ENCODE measurements around the gene NTF3. TPM values are rescaled to one million over a fixed set of nuclear protein-coding genes. Genes with fewer than 3 reads are reported as not detected.

Gene NTF3
- total and polyA plus RNA-seq, 2 of the 8 experiments (the other 6 are each of a cell fraction or from before 2014, with no cell fraction given) = 1.4 to 2.3 TPM

- peak in 1 of 2 experiments; percentile 23 for DNase-seq (ENCODE audit: low read depth in 1 of 2, low spot score in 2 of 2)
- CTCF ChIA-PET (ENCODE audit: partially characterized antibody) = interaction anchor here (0.8 to 1.8 kb wide), 4 partner anchors 49 to 307 kb away, joined by 3 to 6 read pairs (median 4); no protein-coding TSS in a partner anchor
- TF ChIP-seq TBP (IDR thresholded peaks at IDR 0.05; ENCODE audit: low read depth, low read length) = no peak
- TF ChIP-seq MAX (IDR thresholded peaks at IDR 0.05) = no peak
- TF ChIP-seq CHD1 (IDR thresholded peaks at IDR 0.05; ENCODE audit: low read depth, low read length) = no peak
- no peak for TF ChIP-seq RAD21 (IDR thresholded peaks at IDR 0.05 in 1 of 2, conservative IDR thresholded peaks at IDR 0.05 in 1 of 2; ENCODE audit: low read depth in 2 of 2, low read length in 2 of 2)
- no peak for TF ChIP-seq TEAD4 (IDR thresholded peaks at IDR 0.05; ENCODE audit: low read depth, low read length)
- no peak for TF ChIP-seq NANOG (IDR thresholded peaks at IDR 0.05; ENCODE audit: insufficient read depth, low read depth, low read length, poor library complexity, severe bottlenecking)
- no peak for TF ChIP-seq RXRA (IDR thresholded peaks at IDR 0.05; ENCODE audit: insufficient read depth, low read depth, low read length)
- no peak for TF ChIP-seq SIN3A (conservative IDR thresholded peaks at IDR 0.05 in 1 of 2, IDR thresholded peaks at IDR 0.05 in 1 of 2; ENCODE audit: low read depth in 1 of 2, low read length in 2 of 2)
- no peak for TF ChIP-seq SP1 (IDR thresholded peaks at IDR 0.05; ENCODE audit: low read depth, low read length)
- TF ChIP-seq CTCF (IDR thresholded peaks at IDR 0.05; ENCODE audit: control extremely low read depth in 1 of 3, insufficient read depth in 1 of 3, low read depth in 1 of 3, low read length in 3 of 3) = no peak
- TF ChIP-seq CREB1 (IDR thresholded peaks at IDR 0.05) = no peak
Measured at GRCh38 chr12:5507401-5507935, 75.6 kb downstream of the NTF3 start.

More at GRCh38 chr12:5507401-5507935, 75.6 kb downstream of the NTF3 start:
- Histone ChIP-seq H3K4me3 (ENCODE audit: extremely low read depth in 1 of 4, insufficient read depth in 2 of 4, low read depth in 3 of 4, low read length in 4 of 4) (no peak overlapping the region), H3K27ac (ENCODE audit: low read depth, low read length) (no peak overlapping the region), H3K27me3 (replicated peaks in 1 of 4; ENCODE audit: control insufficient read depth in 3 of 4, extremely low read depth in 1 of 4, insufficient read depth in 3 of 4, low read length in 3 of 4) (no peaks in the 10 kb centered on the region), H2BK12ac (ENCODE audit: low read depth, low read length) (no peak overlapping the region), H3K14ac (ENCODE audit: insufficient read length) (no peak overlapping the region), H3K79me1 (ENCODE audit: low read depth, low read length) (no peaks in the 10 kb centered on the region), H3K9me3 (ENCODE audit: insufficient read depth in 2 of 2, low read depth in 1 of 2, low read length in 1 of 2) (no peaks in the 10 kb centered on the region), H2BK5ac (ENCODE audit: low read depth, low read length) (no peak overlapping the region), H3K9ac (replicated peaks in 1 of 4; ENCODE audit: extremely low read depth in 1 of 4, low read depth in 3 of 4, low read length in 3 of 4) (no peak overlapping the region), H2BK15ac (ENCODE audit: low read length) (no peak overlapping the region), H2BK20ac (ENCODE audit: low read length) (no peak overlapping the region), H3K23ac (ENCODE audit: insufficient read length) (no peak overlapping the region), H2AK5ac (ENCODE audit: low read depth, low read length) (no peak overlapping the region), H3K36me3 (ENCODE audit: control insufficient read depth in 2 of 4, insufficient read depth in 4 of 4, low read length in 3 of 4) (no peaks in the 10 kb centered on the region), H4K5ac (ENCODE audit: insufficient read length, low read depth, low read length) (no peak overlapping the region), H3K56ac (replicated peaks; ENCODE audit: insufficient read length, low read depth, low read length) (no peak overlapping the region), H4K91ac (replicated peaks; ENCODE audit: insufficient read length, low read length) (no peak overlapping the region), H3K4ac (replicated peaks; ENCODE audit: insufficient read length, low read depth, low read length) (no peak overlapping the region), H4K20me1 (replicated peaks in 1 of 2; ENCODE audit: control insufficient read depth in 1 of 2, insufficient read depth in 2 of 2, low read length in 2 of 2) (no peaks in the 10 kb centered on the region), H3K4me2 (ENCODE audit: insufficient read depth in 1 of 2, low read depth in 2 of 2, low read length in 2 of 2) (no peak overlapping the region), H3K79me2 (ENCODE audit: control insufficient read depth in 1 of 2, insufficient read depth in 2 of 2, low read length in 2 of 2) (no peaks in the 10 kb centered on the region), H2BK120ac (replicated peaks; ENCODE audit: low read depth, low read length) (no peak overlapping the region), H3K23me2 (ENCODE audit: low read depth, low read length) (no peaks in the 10 kb centered on the region), H4K8ac (ENCODE audit: extremely low read depth, insufficient read depth, low read length) (no peak overlapping the region), H3K4me1 (replicated peaks in 1 of 4; ENCODE audit: control insufficient read depth in 3 of 4, insufficient read depth in 4 of 4, low read length in 3 of 4) (peaks cover 0 to 5% (median 3%) of the 10 kb centered on the region in 4 experiments; a peak in 5 of 7 replicates), H3K18ac (ENCODE audit: extremely low read depth, low read length) (no peak overlapping the region), H2AFZ (ENCODE audit: low read length) (no peak overlapping the region)
- 86% methylated on average over 8 of the region's 8 CpGs; no CpG with 5 or more reads in 1 of the 2 experiments for WGBS, 2 experiments (ENCODE audit: extremely low coverage in 1 of 2, insufficient coverage in 1 of 2, insufficient read length in 1 of 2, insufficient replicate concordance in 2 of 2, low coverage in 1 of 2, low lambda C conversion rate in 2 of 2, missing lambda C conversion rate in 1 of 2)
- POLR2A ChIA-PET (ENCODE audit: partially characterized antibody) = no interaction called here
- no peak for FAIRE-seq
